ENCODE results near the gene PLA2G2F. TPM values are rescaled to one million over a fixed set of nuclear protein-coding genes. Genes with fewer than 3 reads are reported as not detected.

The PLA2G2F gene
- total RNA-seq, 6 experiments from 2014 or later: not detected

DNA sequence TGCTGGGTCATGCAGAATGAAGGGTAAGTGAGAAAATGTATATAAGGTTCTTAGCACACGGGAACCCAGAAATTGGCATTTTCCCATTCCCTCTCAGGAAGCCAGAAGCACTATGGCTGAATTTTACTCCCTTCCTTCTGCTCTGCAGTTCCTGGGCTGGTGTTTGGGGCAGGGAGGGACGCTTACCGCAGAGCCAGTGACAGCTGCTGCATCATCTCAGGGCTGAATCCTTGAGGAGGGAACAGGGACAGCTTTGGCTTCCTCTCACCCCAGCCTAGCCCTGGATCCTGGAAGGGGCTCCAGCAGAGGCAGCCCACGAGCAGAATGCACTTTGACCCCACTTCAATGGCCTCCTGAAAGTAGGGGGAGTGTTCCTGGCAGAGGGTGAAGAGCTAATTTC is 31.8 kb upstream of the PLA2G2F start:
- Histone ChIP-seq H3K36me3 (no peaks in the 10 kb centered on the region), H3K27me3 (no peaks in the 10 kb centered on the region), H3K27ac (no peak overlapping the region), H3K4me3 (no peak overlapping the region), H3K4me1 (no peaks in the 10 kb centered on the region), H3K9me3 (no peaks in the 10 kb centered on the region)
- WGBS (ENCODE audit: insufficient coverage, low coverage, low lambda C conversion rate, missing lambda C conversion rate): 25% methylated on average over 2 of the region's 4 CpGs
- intact Hi-C loops (cut with DNase I): no loop called here
- TF ChIP-seq, protein P1, sequence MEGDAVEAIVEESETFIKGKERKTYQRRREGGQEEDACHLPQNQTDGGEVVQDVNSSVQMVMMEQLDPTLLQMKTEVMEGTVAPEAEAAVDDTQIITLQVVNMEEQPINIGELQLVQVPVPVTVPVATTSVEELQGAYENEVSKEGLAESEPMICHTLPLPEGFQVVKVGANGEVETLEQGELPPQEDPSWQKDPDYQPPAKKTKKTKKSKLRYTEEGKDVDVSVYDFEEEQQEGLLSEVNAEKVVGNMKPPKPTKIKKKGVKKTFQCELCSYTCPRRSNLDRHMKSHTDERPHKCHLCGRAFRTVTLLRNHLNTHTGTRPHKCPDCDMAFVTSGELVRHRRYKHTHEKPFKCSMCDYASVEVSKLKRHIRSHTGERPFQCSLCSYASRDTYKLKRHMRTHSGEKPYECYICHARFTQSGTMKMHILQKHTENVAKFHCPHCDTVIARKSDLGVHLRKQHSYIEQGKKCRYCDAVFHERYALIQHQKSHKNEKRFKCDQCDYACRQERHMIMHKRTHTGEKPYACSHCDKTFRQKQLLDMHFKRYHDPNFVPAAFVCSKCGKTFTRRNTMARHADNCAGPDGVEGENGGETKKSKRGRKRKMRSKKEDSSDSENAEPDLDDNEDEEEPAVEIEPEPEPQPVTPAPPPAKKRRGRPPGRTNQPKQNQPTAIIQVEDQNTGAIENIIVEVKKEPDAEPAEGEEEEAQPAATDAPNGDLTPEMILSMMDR (IDR thresholded peaks at IDR 0.05): no peak
- TF ChIP-seq POLR2A (IDR thresholded peaks at IDR 0.05): no peak
- no peak for DNase-seq
- ATAC-seq: no peak

DNA sequence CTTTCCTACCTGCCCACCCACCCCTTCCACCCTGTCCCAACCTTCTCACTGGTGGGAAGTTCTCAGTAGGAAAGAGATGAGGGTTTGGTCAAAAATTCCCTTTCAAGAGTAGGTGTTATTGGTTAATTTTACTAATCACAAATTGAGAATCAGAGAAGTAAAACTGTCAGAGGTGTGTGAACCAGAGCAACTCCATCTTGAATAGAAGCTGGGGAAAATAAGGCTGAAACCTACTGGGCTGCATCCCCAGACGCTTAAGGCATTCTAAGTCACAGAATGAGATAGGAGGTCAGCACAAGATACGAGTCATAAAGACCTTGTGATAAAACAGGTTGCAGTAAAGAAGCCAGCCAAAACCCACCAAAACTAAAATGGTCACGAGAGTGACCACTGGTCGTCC is 31.3 kb upstream of the PLA2G2F start:
- DNase-seq (no peak), ATAC-seq (no peak)
- no peaks in the 10 kb centered on the region for H3K9me3 ChIP-seq
- H3K4me3 ChIP-seq: no peak overlapping the region
- H3K36me3 ChIP-seq: no peaks in the 10 kb centered on the region
- no peaks in the 10 kb centered on the region for H3K27me3 ChIP-seq
- 63% methylated on average over 4 of the region's 4 CpGs for WGBS (ENCODE audit: insufficient coverage, low coverage, low lambda C conversion rate, missing lambda C conversion rate)
- H3K4me1 ChIP-seq: no peaks in the 10 kb centered on the region
- TF ChIP-seq POLR2A (IDR thresholded peaks at IDR 0.05): no peak
- TF ChIP-seq, protein P1 (IDR thresholded peaks at IDR 0.05): no peak
- intact Hi-C loops (cut with DNase I): no loop called here
- H3K27ac ChIP-seq: no peak overlapping the region

DNA sequence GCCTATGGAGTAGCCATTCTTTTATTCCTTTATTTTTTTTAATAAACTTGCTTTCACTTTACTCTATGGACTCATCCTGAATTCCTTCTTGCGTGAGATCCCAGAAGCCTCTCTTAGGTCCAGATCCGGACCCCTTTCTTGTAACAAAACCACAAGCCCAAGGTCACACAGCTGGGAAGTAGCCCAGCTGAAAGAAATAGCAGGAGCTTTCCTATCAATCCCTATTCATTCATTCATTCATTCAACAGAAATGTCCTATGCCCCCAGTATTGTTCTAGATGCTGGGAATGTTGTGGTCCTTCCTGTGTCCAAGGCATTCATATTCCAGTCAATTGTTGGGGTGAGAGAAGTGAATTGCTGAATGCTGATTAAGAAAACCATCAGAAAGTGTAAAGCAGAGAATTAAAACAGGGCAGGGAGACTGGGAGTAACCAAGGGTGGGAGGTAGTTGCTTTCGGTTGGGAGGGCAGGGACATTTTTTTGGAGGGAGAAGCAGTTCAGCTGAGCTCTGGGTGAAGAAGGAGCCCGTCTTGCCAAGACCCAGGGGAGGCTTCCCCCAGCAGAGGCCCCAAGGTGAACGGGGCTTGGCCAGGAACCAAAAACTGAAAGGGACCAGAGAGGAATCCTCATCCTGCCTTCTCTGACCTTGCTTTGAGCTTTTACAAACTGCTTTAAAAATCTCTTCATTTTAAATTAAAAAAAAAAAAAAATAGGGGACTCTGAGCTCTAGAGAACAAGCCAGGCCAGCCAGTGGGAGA is 30.6 kb upstream of the PLA2G2F start:
- Histone ChIP-seq H3K4me1 (no peaks in the 10 kb centered on the region), H3K27me3 (no peaks in the 10 kb centered on the region), H3K9me3 (no peaks in the 10 kb centered on the region), H3K4me3 (no peak overlapping the region), H3K27ac (no peak overlapping the region), H3K36me3 (no peaks in the 10 kb centered on the region)
- ATAC-seq (no peak), DNase-seq (no peak)
- intact Hi-C loops (cut with DNase I): no loop called here
- 34% methylated on average over 4 of the region's 5 CpGs for WGBS (ENCODE audit: insufficient coverage, low coverage, low lambda C conversion rate, missing lambda C conversion rate)
- TF ChIP-seq, protein P1 (IDR thresholded peaks at IDR 0.05): no peak
- TF ChIP-seq POLR2A (IDR thresholded peaks at IDR 0.05): no peak

DNA sequence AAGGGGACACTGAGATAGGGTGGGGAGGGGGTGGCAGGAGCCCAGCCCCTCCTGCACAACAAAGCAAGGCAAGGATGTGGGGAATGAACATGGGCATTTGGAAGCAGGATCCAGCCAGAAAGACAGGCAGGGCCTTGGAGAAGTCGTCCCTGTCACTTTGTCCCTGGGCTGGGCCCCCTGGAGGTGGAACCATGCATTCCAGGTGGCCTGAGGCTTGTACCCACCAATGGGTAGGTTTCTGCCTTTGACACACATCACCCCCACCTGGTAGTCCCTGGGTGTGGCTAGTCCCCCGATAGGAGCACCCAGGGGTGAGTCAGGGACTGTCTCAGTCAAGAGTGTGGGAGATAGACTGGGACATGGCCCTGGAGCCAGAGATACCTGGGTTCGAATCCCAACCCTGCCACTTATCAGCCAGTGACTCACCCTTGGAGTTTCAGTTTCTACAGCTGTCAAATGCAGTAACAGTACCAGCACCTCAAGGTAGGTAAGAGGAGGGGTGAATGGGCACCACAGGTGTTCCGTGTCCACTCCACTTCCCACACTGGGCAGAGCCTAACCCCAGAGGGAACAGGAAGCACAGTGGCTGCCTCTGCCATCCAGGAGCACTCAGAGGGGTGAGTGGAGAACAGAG is 29.8 kb upstream of the PLA2G2F start:
- H3K9me3 ChIP-seq: no peaks in the 10 kb centered on the region
- no peaks in the 10 kb centered on the region for H3K36me3 ChIP-seq
- intact Hi-C loops (cut with DNase I): no loop called here
- TF ChIP-seq, protein P1 (IDR thresholded peaks at IDR 0.05): no peak
- TF ChIP-seq POLR2A (IDR thresholded peaks at IDR 0.05): no peak
- no peaks in the 10 kb centered on the region for H3K4me1 ChIP-seq
- ATAC-seq (no peak), DNase-seq (no peak)
- no peak overlapping the region for H3K27ac ChIP-seq
- no CpG with 5 or more reads among the region's 4 CpGs for WGBS (ENCODE audit: insufficient coverage, low coverage, low lambda C conversion rate, missing lambda C conversion rate)
- H3K4me3 ChIP-seq: no peak overlapping the region
- H3K27me3 ChIP-seq: no peaks in the 10 kb centered on the region

All from right lobe of liver (tissue), 6 donors.